ENCODE data around the gene VAT1. TPM values are rescaled to one million over a fixed set of nuclear protein-coding genes. Genes with fewer than 3 reads are reported as not detected.

VAT1 gene
- total and polyA plus RNA-seq, 2 of the 13 experiments (the other 11 are each of a cell fraction or from before 2014, with no cell fraction given): 143 to 205 TPM

DNA sequence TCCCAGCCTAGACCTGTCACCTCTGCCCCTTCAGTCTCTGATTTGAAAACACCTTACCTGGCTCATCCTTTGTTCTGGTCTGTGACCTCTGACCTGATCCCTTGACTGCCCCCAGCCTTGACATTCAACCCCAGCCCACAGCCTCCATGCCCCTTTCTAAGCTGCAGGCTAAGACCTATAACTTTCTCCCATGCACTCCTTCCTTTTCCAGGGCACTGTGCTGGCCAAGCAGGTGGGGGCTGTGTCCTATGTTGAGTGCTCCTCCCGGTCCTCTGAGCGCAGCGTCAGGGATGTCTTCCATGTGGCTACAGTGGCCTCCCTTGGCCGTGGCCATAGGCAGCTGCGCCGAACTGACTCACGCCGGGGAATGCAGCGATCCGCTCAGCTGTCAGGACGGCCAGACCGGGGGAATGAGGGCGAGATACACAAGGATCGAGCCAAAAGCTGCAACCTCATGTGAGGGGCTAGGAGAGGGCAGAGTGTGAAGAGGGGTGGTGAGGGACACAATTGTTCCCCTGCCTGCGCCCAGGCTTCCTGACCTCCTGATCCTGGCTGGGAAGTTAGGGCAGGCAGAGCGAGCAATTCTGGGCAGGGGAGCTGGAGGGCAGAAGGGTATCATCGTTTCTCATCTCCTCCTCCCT is 6.2 kb upstream of the VAT1 start:
- Histone ChIP-seq H3K27ac (ENCODE audit: extremely low read length, insufficient read depth, low read length) (no peak overlapping the region), H3K4me1 (ENCODE audit: insufficient read depth, low read length) (peaks cover 49% of the 10 kb centered on the region), H3K4me2 (ENCODE audit: low read depth, low read length) (peak overlapping the region; percentile 92), H3K4me3 (replicated peaks in 1 of 3; ENCODE audit: insufficient read depth in 1 of 3, low read depth in 2 of 3, low read length in 3 of 3) (peak overlapping the region in 2 of 3 experiments; percentile 39 to 56; a peak in 3 of 6 replicates), H3K27me3 (ENCODE audit: control insufficient read depth in 1 of 2, insufficient read depth in 2 of 2, low read length in 2 of 2) (no peaks in the 10 kb centered on the region), H3K36me3 (replicated peaks in 1 of 2; ENCODE audit: control insufficient read depth in 1 of 2, insufficient read depth in 2 of 2, low read length in 2 of 2) (no peaks in the 10 kb centered on the region), H3K79me2 (ENCODE audit: insufficient read depth, low read length) (no peaks in the 10 kb centered on the region), H3K9me3 (ENCODE audit: low read length) (no peaks in the 10 kb centered on the region), H3K9ac (ENCODE audit: insufficient read depth, low read depth, low read length) (no peak overlapping the region), H4K20me1 (ENCODE audit: insufficient read depth, low read length) (no peaks in the 10 kb centered on the region), H2AFZ (ENCODE audit: low read length) (no peak overlapping the region)
- intact Hi-C loops (cut with micrococcal nuclease; ENCODE audit: unreplicated experiment): loop anchor here (2.0 kb wide), 1 partner anchor 40 kb away; no protein-coding TSS in a partner anchor
- in situ Hi-C loops (cut with HindIII; ENCODE audit: extremely low pct_ligation_motif_present, low pct_unique_long_range_greater_than_20kb): no loop called here
- DNase-seq (ENCODE audit: low spot score) (peak; percentile 38), FAIRE-seq (no peak), ATAC-seq (peak; percentile 68)
- 28% methylated on average over 17 of the region's 17 CpGs for WGBS (ENCODE audit: low lambda C conversion rate)
- no TSS peak for BruUV-seq (replicated peaks)
- CTCF ChIA-PET (ENCODE audit: low intra/inter-chr PET ratio, low total read pairs): no interaction called here
- POLR2A ChIA-PET: interaction anchor here (0.6 to 3.9 kb wide), 9 partner anchors 11 to 339 kb away, joined by 3 to 22 read pairs (median 4); partner anchors contain the start of gene RPL27
- TF ChIP-seq GLI4 (CRISPR knock-in tag; IDR thresholded peaks at IDR 0.05; ENCODE audit: borderline replicate concordance): 0 out of 2 replicates have a peak, but pooled peaks have one; percentile 50
- TF ChIP-seq HDAC1 (CRISPR knock-in tag; IDR thresholded peaks at IDR 0.05): peak; percentile 48
- TF ChIP-seq HNF1B (CRISPR knock-in tag; IDR thresholded peaks at IDR 0.05): peak; percentile 56; the same call in 1 of the 2 replicates
- peak; percentile 40; the same call in 1 of the 2 replicates for TF ChIP-seq HDAC2 (CRISPR knock-in tag; IDR thresholded peaks at IDR 0.05)
- TF ChIP-seq, protein P1, sequence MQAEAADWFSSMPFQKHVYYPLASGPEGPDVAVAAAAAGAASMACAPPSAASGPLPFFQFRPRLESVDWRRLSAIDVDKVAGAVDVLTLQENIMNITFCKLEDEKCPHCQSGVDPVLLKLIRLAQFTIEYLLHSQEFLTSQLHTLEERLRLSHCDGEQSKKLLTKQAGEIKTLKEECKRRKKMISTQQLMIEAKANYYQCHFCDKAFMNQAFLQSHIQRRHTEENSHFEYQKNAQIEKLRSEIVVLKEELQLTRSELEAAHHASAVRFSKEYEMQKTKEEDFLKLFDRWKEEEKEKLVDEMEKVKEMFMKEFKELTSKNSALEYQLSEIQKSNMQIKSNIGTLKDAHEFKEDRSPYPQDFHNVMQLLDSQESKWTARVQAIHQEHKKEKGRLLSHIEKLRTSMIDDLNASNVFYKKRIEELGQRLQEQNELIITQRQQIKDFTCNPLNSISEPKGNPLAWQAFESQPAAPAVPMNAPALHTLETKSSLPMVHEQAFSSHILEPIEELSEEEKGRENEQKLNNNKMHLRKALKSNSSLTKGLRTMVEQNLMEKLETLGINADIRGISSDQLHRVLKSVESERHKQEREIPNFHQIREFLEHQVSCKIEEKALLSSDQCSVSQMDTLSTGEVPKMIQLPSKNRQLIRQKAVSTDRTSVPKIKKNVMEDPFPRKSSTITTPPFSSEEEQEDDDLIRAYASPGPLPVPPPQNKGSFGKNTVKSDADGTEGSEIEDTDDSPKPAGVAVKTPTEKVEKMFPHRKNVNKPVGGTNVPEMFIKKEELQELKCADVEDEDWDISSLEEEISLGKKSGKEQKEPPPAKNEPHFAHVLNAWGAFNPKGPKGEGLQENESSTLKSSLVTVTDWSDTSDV (CRISPR knock-in tag; IDR thresholded peaks at IDR 0.05): 0 out of 2 replicates have a peak, but pooled peaks have one; percentile 44
- TF ChIP-seq NR2F6 (IDR thresholded peaks at IDR 0.05): peak; percentile 80; the same call in 1 of the 2 replicates
- TF ChIP-seq NR2F6 (CRISPR knock-in tag; IDR thresholded peaks at IDR 0.05): peak; percentile 53; the same call in 1 of the 2 replicates
- TF ChIP-seq NR2F1 (CRISPR knock-in tag; IDR thresholded peaks at IDR 0.05): peak in 1 of 2 experiments; percentile 66; a peak in 2 of 4 replicates
- TF ChIP-seq ZBTB26 (CRISPR knock-in tag; IDR thresholded peaks at IDR 0.05; ENCODE audit: borderline replicate concordance): no peak
- 0 out of 2 replicates have a peak, but pooled peaks have one; percentile 36 for TF ChIP-seq ZFP90 (CRISPR knock-in tag; IDR thresholded peaks at IDR 0.05; ENCODE audit: borderline replicate concordance)
- TF ChIP-seq HIVEP1 (CRISPR knock-in tag; IDR thresholded peaks at IDR 0.05): peak; percentile 58; the same call in 1 of the 2 replicates
- TF ChIP-seq, protein P2, sequence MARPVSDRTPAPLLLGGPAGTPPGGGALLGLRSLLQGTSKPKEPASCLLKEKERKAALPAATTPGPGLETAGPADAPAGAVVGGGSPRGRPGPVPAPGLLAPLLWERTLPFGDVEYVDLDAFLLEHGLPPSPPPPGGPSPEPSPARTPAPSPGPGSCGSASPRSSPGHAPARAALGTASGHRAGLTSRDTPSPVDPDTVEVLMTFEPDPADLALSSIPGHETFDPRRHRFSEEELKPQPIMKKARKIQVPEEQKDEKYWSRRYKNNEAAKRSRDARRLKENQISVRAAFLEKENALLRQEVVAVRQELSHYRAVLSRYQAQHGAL (CRISPR knock-in tag; IDR thresholded peaks at IDR 0.05; ENCODE audit: not compliant biosample characterization): no peak
- TF ChIP-seq GATAD2A (CRISPR knock-in tag; IDR thresholded peaks at IDR 0.05): 0 out of 2 replicates have a peak, but pooled peaks have one; percentile 19
- peak; percentile 71; the same call in 1 of the 2 replicates for TF ChIP-seq TGIF2 (CRISPR knock-in tag; IDR thresholded peaks at IDR 0.05)
- peak; percentile 29 for TF ChIP-seq RXRA (CRISPR knock-in tag; IDR thresholded peaks at IDR 0.05)
- peak; percentile 34; the same call in 1 of the 2 replicates for TF ChIP-seq HOXA3 (CRISPR knock-in tag; IDR thresholded peaks at IDR 0.05)
- TF ChIP-seq SMC3 (IDR thresholded peaks at IDR 0.05; ENCODE audit: low read length): no peak
